GM12878 (cell line): Measurements from ENCODE around the gene ALDH3A2. TPM values are rescaled to one million over a fixed set of nuclear protein-coding genes. Genes with fewer than 3 reads are reported as not detected.

Experiments used
- ATAC-seq: fragments of 200-7000 bp; cut with Tn5 transposase; 3 replicates; pipeline ENCODE4 v1.9.1; 2020; ENCODE audit warnings: mild to moderate bottlenecking, moderate library complexity
- BruUV-seq: library from RNA; stranded (reverse); fragments of 400-500 nt; replicated peaks from 2 replicates; lab custom pipeline; 2021; lab: Mats Ljungman, UMichigan
- CTCF ChIA-PET: fragments of 300-600 bp; sonication (Branson Sonifier 250); formaldehyde crosslinking; extraction: SDS; loops from one replicate; lab custom pipeline; 2021; ENCODE audit warnings: inconsistent platforms; lab: Yijun Ruan, JAX
- POLR2A ChIA-PET: fragments of 350-600 bp; formaldehyde crosslinking; extraction: SDS; loops from one replicate; lab custom pipeline; 2021; ENCODE audit warnings: inconsistent platforms; lab: Charles Lee
- RAD21 ChIA-PET: fragments of 300-600 bp; sonication (Branson Sonifier 250); formaldehyde crosslinking; loops from one replicate; lab custom pipeline; 2023; ENCODE audit warnings: antibody characterized with exemption; ENCODE audit not compliant: unreplicated experiment; lab: Charles Lee
- SMC1A ChIA-PET: fragments of 300-600 bp; sonication (Branson Sonifier 250); formaldehyde crosslinking; loops from one replicate; lab custom pipeline; 2023; ENCODE audit not compliant: unreplicated experiment, uncharacterized antibody; lab: Charles Lee
- DNase-seq: peaks from one replicate; pipeline ENCODE4 v3.0.0-alpha.2; 2011; ENCODE audit warnings: low read depth, low spot score
- FAIRE-seq: peaks from 3 replicates; lab custom pipeline; 2011; peaks lifted over from hg19 to GRCh38; lab: Jason Lieb, UNC
- H2AFZ ChIP-seq: 2 replicates; pipeline ENCODE4 v1.6.0; 2011; ENCODE audit warnings: low read depth, low read length, control low read depth; ENCODE audit not compliant: control insufficient read depth
- H3K27ac ChIP-seq: 2 replicates; pipeline ENCODE4 v1.5.1; 2011; ENCODE audit warnings: control low read depth; ENCODE audit not compliant: control insufficient read depth, insufficient read depth
- H3K27me3 ChIP-seq, 2 experiments: replicated peaks in 1 of 2; 2 replicates each; pipeline versions ENCODE4 v1.6.0 to v1.6.1; 2011; ENCODE audit warnings: low read length in 1 of 2; ENCODE audit not compliant: control insufficient read depth in 2 of 2, insufficient read depth in 2 of 2
- H3K36me3 ChIP-seq, 2 experiments: 2 replicates each; pipeline ENCODE4 v1.5.1; 2011; ENCODE audit warnings: low read length in 1 of 2; ENCODE audit not compliant: control insufficient read depth in 2 of 2, insufficient read depth in 2 of 2
- H3K4me1 ChIP-seq: 2 replicates; pipeline ENCODE4 v1.6.1; 2011; ENCODE audit warnings: mild to moderate bottlenecking, low read length, moderate library complexity, mixed read lengths; ENCODE audit not compliant: control insufficient read depth, insufficient read depth
- H3K4me2 ChIP-seq: 2 replicates; pipeline ENCODE4 v1.6.0; 2011; ENCODE audit warnings: control low read depth; ENCODE audit not compliant: control insufficient read depth, insufficient read depth
- H3K4me3 ChIP-seq: fragments of 200-600 bp; sonication (generic); 2 replicates; pipeline ENCODE4 v1.5.1; 2016
- H3K79me2 ChIP-seq: 2 replicates; pipeline ENCODE4 v1.6.0; 2011; ENCODE audit warnings: low read length; ENCODE audit not compliant: control insufficient read depth, insufficient read depth
- H3K9ac ChIP-seq: 2 replicates; pipeline ENCODE4 v1.8.0; 2011; ENCODE audit warnings: low read length, control low read depth, mixed read lengths; ENCODE audit not compliant: control insufficient read depth, insufficient read depth
- H3K9me3 ChIP-seq: replicated peaks from 3 replicates; pipeline ENCODE4 v1.5.1; 2011; ENCODE audit warnings: mild to moderate bottlenecking, low read length; ENCODE audit not compliant: control insufficient read depth, insufficient read depth
- H4K20me1 ChIP-seq: 2 replicates; pipeline ENCODE4 v1.6.0; 2011; ENCODE audit not compliant: control insufficient read depth, insufficient read depth
- PAX5 ChIP-seq: IDR thresholded peaks from 2 replicates; pipeline ENCODE4 v1.6.1; 2011; ENCODE audit warnings: low read depth, low read length, borderline replicate concordance
- SMAD1 ChIP-seq: fragments of 450-650 bp; IDR thresholded peaks from 2 replicates; pipeline ENCODE4 v1.6.1; 2018; ENCODE audit warnings: mild to moderate bottlenecking, low read depth; ENCODE audit not compliant: partially characterized antibody
- TCF7 ChIP-seq: IDR thresholded peaks from 2 replicates; pipeline ENCODE4 v1.6.1; 2014; ENCODE audit warnings: antibody characterized with exemption, borderline replicate concordance
- ZBED1 ChIP-seq: IDR thresholded peaks from 2 replicates; pipeline ENCODE4 v1.6.1; 2016; ENCODE audit warnings: borderline replicate concordance
- WGBS: methylation state at CpG from one replicate; pipeline ENCODE4 v1.1.6; 2016; ENCODE audit warnings: low lambda C conversion rate; ENCODE audit not compliant: insufficient replicate concordance, insufficient coverage; ENCODE audit errors: missing lambda C conversion rate; 5-methylcytosine and 5-hydroxymethylcytosine counted together
- in situ Hi-C: fragments of 300-500 bp; cut with MboI; formaldehyde crosslinking; loops from 9 replicates; pipeline ENCODE4 v1.14.3; 2018; ENCODE audit warnings: mixed read lengths
- intact Hi-C: fragments of 100-400 bp; cut with micrococcal nuclease; formaldehyde crosslinking; loops from one replicate; pipeline ENCODE4 v1.14.2; 2022; ENCODE audit not compliant: unreplicated experiment
- polyA plus RNA-seq, 11 experiments: library from polyadenylated mRNA; depleted of rRNA in 4 of 11; unstranded in 6 of 11; stranded (reverse) in 5 of 11; fragments of >200 nt; fragmentation: Nextera tagmentation in 4 of 11; fragmentation: Illumina TruSeq in 1 of 11; extraction: Ambion mirVana in 4 of 11; extraction: Trizol in 1 of 11; gene quantifications; 1 replicate in 1 of 11; 2 replicates in 10 of 11; pipeline versions ENCODE4 v1.2.1 to v1.2.3, GENCODE V29; 2011 to 2016; ENCODE audit warnings: inconsistent platforms in 2 of 11, missing spikeins in 2 of 11, low read depth in 1 of 11
- total RNA-seq, 4 experiments: library from RNA; depleted of rRNA in 3 of 4; stranded (reverse); fragments of >200 nt in 3 of 4; fragmentation: Illumina TruSeq in 1 of 4; extraction: Trizol in 1 of 4; gene quantifications; 2 replicates each; pipeline versions ENCODE4 v1.2.1 to v1.2.3, GENCODE V29; 2013 to 2021
- TF ChIP-seq, protein P1 (sequence below): IDR thresholded peaks from 2 replicates; pipeline ENCODE4 v1.6.1; 2012; ENCODE audit warnings: low read depth, low read length, improper control_type of control experiment

Gene ALDH3A2
- total and polyA plus RNA-seq, 10 of the 15 experiments (the other 5 are each of a cell fraction or from before 2014, with no cell fraction given): 5.0 to 37.0 (median 26.1) TPM

DNA sequence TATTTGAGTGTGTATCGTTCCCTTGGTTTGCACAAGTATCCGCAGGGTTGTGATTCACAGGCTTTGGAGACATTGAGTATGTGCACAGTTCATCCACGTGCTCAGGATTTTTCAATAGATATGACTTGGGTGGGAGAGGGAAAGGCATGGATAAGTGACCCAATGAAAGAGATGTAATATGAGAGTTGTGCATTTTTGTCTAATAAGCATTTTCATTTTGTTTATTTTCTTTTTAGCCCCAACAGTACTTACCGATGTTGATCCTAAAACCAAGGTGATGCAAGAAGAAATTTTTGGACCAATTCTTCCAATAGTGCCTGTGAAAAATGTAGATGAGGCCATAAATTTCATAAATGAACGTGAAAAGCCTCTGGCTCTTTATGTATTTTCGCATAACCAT lies 14.5 kb downstream of the ALDH3A2 start (continued):
- TF ChIP-seq, protein P1, sequence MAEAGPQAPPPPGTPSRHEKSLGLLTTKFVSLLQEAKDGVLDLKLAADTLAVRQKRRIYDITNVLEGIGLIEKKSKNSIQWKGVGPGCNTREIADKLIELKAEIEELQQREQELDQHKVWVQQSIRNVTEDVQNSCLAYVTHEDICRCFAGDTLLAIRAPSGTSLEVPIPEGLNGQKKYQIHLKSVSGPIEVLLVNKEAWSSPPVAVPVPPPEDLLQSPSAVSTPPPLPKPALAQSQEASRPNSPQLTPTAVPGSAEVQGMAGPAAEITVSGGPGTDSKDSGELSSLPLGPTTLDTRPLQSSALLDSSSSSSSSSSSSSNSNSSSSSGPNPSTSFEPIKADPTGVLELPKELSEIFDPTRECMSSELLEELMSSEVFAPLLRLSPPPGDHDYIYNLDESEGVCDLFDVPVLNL: no peak
- TF ChIP-seq PAX5 (no peak), TCF7 (no peak), ZBED1 (no peak), SMAD1 (no peak)

DNA sequence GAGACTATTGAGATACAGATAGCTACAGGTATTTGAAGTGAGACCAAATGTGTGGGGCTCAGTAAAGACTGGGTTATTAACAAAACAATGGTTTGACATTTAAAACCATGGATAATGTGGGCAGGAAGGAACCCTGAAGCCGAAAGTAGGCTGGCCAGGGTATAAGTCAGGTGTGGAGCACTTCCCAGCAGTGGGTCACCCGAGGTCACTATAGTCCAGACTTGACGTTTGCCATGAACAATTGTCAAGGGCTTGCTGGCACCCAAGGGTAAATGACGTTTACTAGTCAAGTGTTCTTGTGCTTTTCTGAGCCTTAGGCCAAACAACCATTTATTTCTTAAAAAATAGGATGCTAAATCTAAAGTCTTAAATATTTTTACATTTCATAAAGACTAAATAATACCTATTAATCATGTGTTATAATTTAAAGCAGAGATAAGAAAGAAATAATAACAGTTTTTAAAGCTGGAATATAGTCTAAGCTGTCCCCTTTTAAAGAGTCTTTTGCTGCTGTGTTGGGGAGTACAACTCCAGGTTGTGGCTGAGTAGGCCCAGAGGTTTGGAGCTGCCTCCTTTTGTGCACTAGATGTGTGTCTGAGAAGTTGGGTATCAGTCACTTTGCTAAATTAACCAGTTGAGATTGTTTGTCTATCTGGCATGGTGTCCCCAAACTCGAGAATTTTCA lies 15.7 kb downstream of the ALDH3A2 start:
- no peak overlapping the region for H3K4me2 ChIP-seq
- no peaks in the 10 kb centered on the region for H3K27me3 ChIP-seq
- CTCF ChIA-PET: interaction anchor here (0.6 to 1.5 kb wide), 2 partner anchors 18 to 37 kb away, joined by 3 to 6 read pairs; no protein-coding TSS in a partner anchor
- H3K4me1 ChIP-seq: no peaks in the 10 kb centered on the region
- H3K79me2 ChIP-seq: no peaks in the 10 kb centered on the region
- no peaks in the 10 kb centered on the region for H3K9me3 ChIP-seq
- POLR2A ChIA-PET: no interaction called here
- WGBS: 88% methylated on average over 5 of the region's 5 CpGs
- BruUV-seq: no TSS peak
- no peaks in the 10 kb centered on the region; a peak in 1 of 4 replicates for H3K36me3 ChIP-seq
- no peak overlapping the region for H2AFZ ChIP-seq
- H3K9ac ChIP-seq: no peak overlapping the region
- FAIRE-seq (no peak), DNase-seq (no peak), ATAC-seq (no peak)
- intact Hi-C loops: no loop called here
- in situ Hi-C loops: no loop called here
- TF ChIP-seq ZBED1: no peak
- RAD21 ChIA-PET: interaction anchor here (1.3 kb wide), 1 partner anchor 15 kb away, joined by 3 read pairs; the partner anchor contains the start of gene ALDH3A2
- H3K27ac ChIP-seq: no peak overlapping the region
- H3K4me3 ChIP-seq: no peak overlapping the region
- SMC1A ChIA-PET: interaction anchor here (0.6 kb wide), 2 partner anchors 12 to 65 kb away, joined by 3 read pairs; no protein-coding TSS in a partner anchor
- H4K20me1 ChIP-seq: no peaks in the 10 kb centered on the region; the same call in 1 of the 2 replicates
